Muscle layer of colon (tissue), 2 donors: Measurements from ENCODE around the gene SERPINE2.

Experiments
- H3K27ac ChIP-seq: one replicate; pipeline ENCODE4 v1.7.0; 2013; ENCODE audit warnings: low read depth, mild to moderate bottlenecking, low read length, moderate library complexity
- H3K27me3 ChIP-seq, 2 donors: one replicate each; pipeline ENCODE4 v1.7.0; 2013; ENCODE audit warnings: low read length in 2 of 2, mild to moderate bottlenecking in 2 of 2; ENCODE audit not compliant: insufficient read depth in 2 of 2, control insufficient read depth in 1 of 2
- H3K36me3 ChIP-seq: one replicate; pipeline ENCODE4 v1.7.0; 2013; ENCODE audit warnings: mild to moderate bottlenecking, low read length; ENCODE audit not compliant: insufficient read depth
- H3K4me1 ChIP-seq: one replicate; pipeline ENCODE4 v1.7.0; 2013; ENCODE audit warnings: mild to moderate bottlenecking, low read length; ENCODE audit not compliant: insufficient read depth
- H3K4me3 ChIP-seq, 2 donors: one replicate each; pipeline ENCODE4 v1.7.0; 2013; ENCODE audit warnings: low read length in 2 of 2, low read depth in 1 of 2, mild to moderate bottlenecking in 1 of 2, moderate library complexity in 1 of 2
- H3K9ac ChIP-seq: one replicate; pipeline ENCODE4 v1.7.0; 2013; ENCODE audit warnings: low read length
- H3K9me3 ChIP-seq: one replicate; pipeline ENCODE4 v1.7.0; 2013; ENCODE audit warnings: mild to moderate bottlenecking, low read length
- donor health status: abdominal sarcoma.
- donor health status: Adenocarcinoma of cecum.

SERPINE2 gene

DNA sequence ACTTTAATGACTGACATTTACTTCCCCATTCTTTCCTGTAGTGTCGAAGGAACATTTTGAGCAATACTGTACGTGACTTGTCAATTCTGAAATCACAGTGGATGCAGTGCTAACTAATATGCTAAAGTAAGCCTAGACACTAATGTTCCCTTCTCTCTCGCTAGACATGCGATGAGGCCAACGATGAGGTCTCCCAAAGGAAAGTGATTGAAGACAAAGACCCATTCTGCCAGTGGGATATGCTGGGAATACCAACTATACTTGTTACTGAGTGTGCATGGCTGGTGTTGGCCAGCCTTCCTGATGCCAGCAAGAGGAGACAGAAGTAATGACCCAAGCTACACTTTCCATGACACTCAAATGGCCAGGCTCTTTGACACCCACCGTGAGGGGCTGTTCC lies 2.5 kb upstream of the SERPINE2 start:
- Histone ChIP-seq H3K36me3 (no peaks in the 10 kb centered on the region), H3K4me1 (peaks cover 4% of the 10 kb centered on the region), H3K9ac (no peak overlapping the region), H3K9me3 (no peaks in the 10 kb centered on the region), H3K27me3 (peaks cover 14 to 22% of the 10 kb centered on the region in 2 donors), H3K4me3 (no peak overlapping the region), H3K27ac (no peak overlapping the region)

- Histone ChIP-seq H3K4me3 (no peak overlapping the region), H3K36me3 (no peaks in the 10 kb centered on the region), H3K4me1 (peaks cover 4% of the 10 kb centered on the region), H3K9me3 (no peaks in the 10 kb centered on the region), H3K27ac (no peak overlapping the region), H3K9ac (no peak overlapping the region), H3K27me3 (peaks cover 14 to 25% of the 10 kb centered on the region in 2 donors)
Measured at GRCh38 chr2:224040753-224041152, 1.7 kb upstream of the SERPINE2 start.

GRCh38 chr2:224039770-224040440 lies 819 bp upstream of the SERPINE2 start:
- H3K4me1 ChIP-seq: peaks cover 4% of the 10 kb centered on the region
- no peak overlapping the region for H3K9ac ChIP-seq
- no peaks in the 10 kb centered on the region for H3K9me3 ChIP-seq
- H3K27ac ChIP-seq: no peak overlapping the region
- peaks cover 14 to 28% of the 10 kb centered on the region in 2 donors for H3K27me3 ChIP-seq
- no peaks in the 10 kb centered on the region for H3K36me3 ChIP-seq
- peak overlapping the region in 1 of 2 donors; percentile 38 for H3K4me3 ChIP-seq

GRCh38 chr2:224038830-224039079 lies 331 bp downstream of the SERPINE2 start:
- H3K4me3 ChIP-seq: peak overlapping the region in 1 of 2 donors; percentile 38
- H3K27me3 ChIP-seq: peaks cover 14 to 28% of the 10 kb centered on the region in 2 donors
- H3K4me1 ChIP-seq: peaks cover 4% of the 10 kb centered on the region
- no peak overlapping the region for H3K27ac ChIP-seq
- H3K36me3 ChIP-seq: no peaks in the 10 kb centered on the region
- no peak overlapping the region for H3K9ac ChIP-seq
- H3K9me3 ChIP-seq: no peaks in the 10 kb centered on the region

DNA sequence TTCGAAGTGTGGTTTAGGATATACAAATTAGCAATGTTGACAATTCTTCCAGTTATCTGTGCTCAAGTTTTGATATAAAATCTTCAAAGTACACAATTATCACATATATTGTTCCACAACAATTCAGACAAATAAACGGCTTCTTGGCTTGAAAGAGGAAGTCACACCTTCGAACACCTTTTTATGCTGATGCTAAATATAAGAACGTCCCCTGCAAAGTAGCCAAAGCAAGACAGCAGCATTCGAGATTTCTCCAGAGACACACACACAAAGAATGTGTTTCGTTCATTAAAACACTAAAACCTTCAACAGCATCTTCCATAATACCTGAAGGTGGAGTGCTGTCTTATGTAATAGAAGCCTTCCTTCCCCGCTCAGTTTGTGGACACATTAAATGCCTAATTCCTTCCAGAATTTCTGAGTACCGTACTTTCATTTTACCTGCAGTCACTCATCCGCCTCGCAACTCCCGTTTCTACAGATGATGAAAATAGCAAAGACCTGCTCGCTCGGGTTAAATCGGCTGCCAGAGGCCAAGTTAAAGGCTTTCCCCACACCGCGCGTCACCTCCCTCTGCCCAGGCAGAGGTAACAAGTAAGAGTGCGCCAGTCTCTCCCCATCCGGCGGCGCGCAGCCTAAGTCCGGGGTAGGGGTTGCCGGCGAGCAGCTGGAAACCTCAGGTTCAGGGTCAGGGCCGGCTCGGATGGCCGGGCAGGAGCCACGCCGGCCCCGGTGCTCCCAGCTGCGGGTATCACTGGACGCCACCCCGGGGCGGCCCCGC lies 847 bp downstream of the SERPINE2 start:
- H3K9ac ChIP-seq: no peak overlapping the region
- peaks cover 4% of the 10 kb centered on the region for H3K4me1 ChIP-seq
- no peak overlapping the region for H3K27ac ChIP-seq
- H3K27me3 ChIP-seq: peaks cover 14 to 28% of the 10 kb centered on the region in 2 donors
- H3K9me3 ChIP-seq: no peaks in the 10 kb centered on the region
- no peaks in the 10 kb centered on the region for H3K36me3 ChIP-seq
- peak overlapping the region; percentile 38 for H3K4me3 ChIP-seq

- H3K27ac ChIP-seq: no peak overlapping the region
- no peaks in the 10 kb centered on the region for H3K36me3 ChIP-seq
- H3K4me3 ChIP-seq: no peak overlapping the region
- no peak overlapping the region for H3K9ac ChIP-seq
- H3K4me1 ChIP-seq: peaks cover 4% of the 10 kb centered on the region
- no peaks in the 10 kb centered on the region for H3K9me3 ChIP-seq
- peaks cover 14 to 28% of the 10 kb centered on the region in 2 donors for H3K27me3 ChIP-seq
Measured at GRCh38 chr2:224036731-224037361, 2.2 kb downstream of the SERPINE2 start.

DNA sequence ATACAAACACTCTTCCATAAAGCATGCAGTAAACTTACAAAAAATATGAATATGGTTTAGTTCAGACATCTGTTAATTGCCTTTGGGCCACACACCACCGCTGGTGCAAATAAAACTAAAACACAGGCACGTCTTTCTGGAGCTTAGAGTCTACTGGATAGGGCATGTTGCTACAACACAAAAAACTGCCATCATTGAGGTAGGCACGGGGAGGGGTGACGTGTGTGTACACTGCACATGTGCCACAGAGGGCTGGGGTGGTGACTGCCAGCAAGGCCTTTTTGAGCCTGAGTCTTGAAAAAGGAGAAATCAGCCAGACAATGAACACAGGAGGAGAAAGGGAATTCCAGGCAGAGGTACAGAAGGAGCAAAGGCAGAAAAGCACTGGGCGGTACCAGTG lies 5.1 kb downstream of the SERPINE2 start:
- Histone ChIP-seq H3K4me1 (peaks cover 4% of the 10 kb centered on the region), H3K27me3 (peaks cover 14 to 19% of the 10 kb centered on the region in 2 donors), H3K4me3 (no peak overlapping the region), H3K36me3 (no peaks in the 10 kb centered on the region), H3K9ac (no peak overlapping the region), H3K27ac (no peak overlapping the region), H3K9me3 (no peaks in the 10 kb centered on the region)

- Histone ChIP-seq H3K36me3 (no peaks in the 10 kb centered on the region), H3K9me3 (no peaks in the 10 kb centered on the region), H3K9ac (no peak overlapping the region), H3K27me3 (peaks cover 14 to 18% of the 10 kb centered on the region in 2 donors), H3K27ac (no peak overlapping the region), H3K4me1 (peaks cover 4% of the 10 kb centered on the region), H3K4me3 (no peak overlapping the region)
Measured at GRCh38 chr2:224033601-224034000, 5.5 kb downstream of the SERPINE2 start.

GRCh38 chr2:224032283-224032682 lies 6.8 kb downstream of the SERPINE2 start:
- Histone ChIP-seq H3K27me3 (peaks cover 7 to 12% of the 10 kb centered on the region in 2 donors), H3K36me3 (no peaks in the 10 kb centered on the region), H3K4me3 (no peak overlapping the region), H3K9me3 (no peaks in the 10 kb centered on the region), H3K4me1 (no peaks in the 10 kb centered on the region), H3K9ac (no peak overlapping the region), H3K27ac (no peak overlapping the region)

DNA sequence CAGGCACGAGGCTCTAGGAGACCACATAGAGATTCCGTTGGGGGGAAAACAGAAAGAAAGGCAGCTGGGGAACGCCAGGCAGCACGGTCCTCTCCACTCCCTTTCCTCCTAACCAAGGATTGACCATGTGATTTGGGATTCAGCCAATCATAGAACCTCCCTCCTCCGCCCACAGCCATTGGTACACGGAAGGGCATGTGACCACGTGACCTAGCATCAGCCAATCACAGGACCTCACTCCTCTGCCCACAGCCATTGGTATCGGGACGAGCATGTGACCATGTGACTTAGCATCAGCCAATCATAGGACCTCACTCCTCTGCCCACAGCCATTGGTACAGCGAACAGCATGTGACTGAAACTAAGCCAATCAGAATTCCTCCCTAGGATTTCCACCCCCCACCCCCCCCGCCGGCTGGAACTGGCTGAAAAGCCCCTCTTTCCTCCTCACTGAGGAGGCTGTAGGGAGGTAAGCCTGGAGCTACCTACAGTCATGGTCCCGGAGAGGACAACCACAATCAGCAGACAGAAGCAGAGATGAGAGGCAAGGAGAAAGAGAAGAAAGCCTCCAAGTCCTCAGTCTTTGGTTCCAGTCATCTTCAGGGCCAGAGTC lies 7.6 kb downstream of the SERPINE2 start:
- Histone ChIP-seq H3K9ac (no peak overlapping the region), H3K36me3 (no peaks in the 10 kb centered on the region), H3K4me3 (no peak overlapping the region), H3K27me3 (peaks cover 0 to 6% of the 10 kb centered on the region in 2 donors), H3K4me1 (no peaks in the 10 kb centered on the region), H3K9me3 (no peaks in the 10 kb centered on the region), H3K27ac (no peak overlapping the region)

- Histone ChIP-seq H3K27ac (no peak overlapping the region), H3K9me3 (no peaks in the 10 kb centered on the region)
Measured at GRCh38 chr2:224030786-224031185, 8.3 kb downstream of the SERPINE2 start.

More at GRCh38 chr2:224030786-224031185, 8.3 kb downstream of the SERPINE2 start:
- H3K27me3 ChIP-seq: peaks cover 0 to 3% of the 10 kb centered on the region in 2 donors
- H3K9ac ChIP-seq: no peak overlapping the region
- no peaks in the 10 kb centered on the region for H3K36me3 ChIP-seq
- no peaks in the 10 kb centered on the region for H3K4me1 ChIP-seq
- H3K4me3 ChIP-seq: no peak overlapping the region
